Esophagus muscularis mucosa (tissue), 4 donors: ENCODE measurements around the gene CACNA1E. TPM values are rescaled to one million over a fixed set of nuclear protein-coding genes. Genes with fewer than 3 reads are reported as not detected.

Experiments used
- DNase-seq: peaks from one replicate; pipeline ENCODE4 v3.0.0-alpha.2; 2017; ENCODE audit errors: extremely low spot score
- H3K27ac ChIP-seq, 4 donors: fragments of 200-600 bp; sonication (generic); replicated peaks in 1 of 4; 1 replicate in 3 of 4; 2 replicates in 1 of 4; pipeline ENCODE4 v1.5.1; 2016 to 2019; ENCODE audit warnings: mild to moderate bottlenecking in 1 of 4
- H3K27me3 ChIP-seq, 4 donors: fragments of 200-600 bp; sonication (generic); one replicate each; pipeline versions ENCODE4 v1.5.1 to v1.6.0; 2016 to 2019
- H3K36me3 ChIP-seq, 4 donors: fragments of 200-600 bp; sonication (generic); one replicate each; pipeline ENCODE4 v1.5.1; 2016 to 2019
- H3K4me1 ChIP-seq, 4 donors: fragments of 200-600 bp; sonication (generic); one replicate each; pipeline ENCODE4 v1.5.1; 2016 to 2019
- H3K4me3 ChIP-seq, 4 donors: fragments of 200-600 bp; sonication (generic); 1 replicate in 2 of 4; 2 replicates in 2 of 4; pipeline ENCODE4 v1.5.1; 2016 to 2019; ENCODE audit warnings: mild to moderate bottlenecking in 4 of 4, moderate library complexity in 1 of 4
- H3K9me3 ChIP-seq, 4 donors: fragments of 200-600 bp; sonication (generic); 1 replicate in 3 of 4; 2 replicates in 1 of 4; pipeline ENCODE4 v1.5.1; 2016 to 2019
- EP300 ChIP-seq: sonication (generic); formaldehyde crosslinking; IDR thresholded peaks from one replicate; pipeline ENCODE4 v1.6.1; 2017; ENCODE audit warnings: antibody characterized with exemption
- POLR2A ChIP-seq: fragments of 450-650 bp; IDR thresholded peaks from one replicate; pipeline ENCODE4 v1.6.1; 2017; ENCODE audit warnings: antibody characterized with exemption, moderate library complexity, mild to moderate bottlenecking, low read depth
- POLR2AphosphoS5 ChIP-seq, 2 donors: sonication (generic); formaldehyde crosslinking; IDR thresholded peaks; one replicate each; pipeline ENCODE4 v1.6.1; 2017; ENCODE audit warnings: antibody characterized with exemption in 2 of 2
- WGBS: methylation state at CpG from one replicate; pipeline ENCODE4 v1.1.5; 2018; 5-methylcytosine and 5-hydroxymethylcytosine counted together
- intact Hi-C: fragments of 100-400 bp; cut with DNase I; formaldehyde crosslinking; loops from one replicate; pipeline ENCODE4 v1.15.1; 2023
- total RNA-seq, 4 donors: library from RNA; depleted of rRNA; stranded (reverse); fragments of >200 nt; gene quantifications; one replicate each; pipeline versions ENCODE4 v1.1.0 to v1.2.1, GENCODE V29; 2016
- TF ChIP-seq, protein P1 (sequence below), 3 experiments: fragments of 200-600 bp in 2 of 3; fragments of 450-650 bp in 1 of 3; sonication (generic) in 2 of 3; IDR thresholded peaks; one replicate each; pipeline ENCODE4 v1.5.1; 2017 to 2019; ENCODE audit warnings: antibody characterized with exemption in 3 of 3, mild to moderate bottlenecking in 2 of 3, moderate library complexity in 1 of 3

CACNA1E gene
- total RNA-seq, 4 donors from 2014 or later = under 0.01 to 0.66 (median 0.25) TPM

DNA sequence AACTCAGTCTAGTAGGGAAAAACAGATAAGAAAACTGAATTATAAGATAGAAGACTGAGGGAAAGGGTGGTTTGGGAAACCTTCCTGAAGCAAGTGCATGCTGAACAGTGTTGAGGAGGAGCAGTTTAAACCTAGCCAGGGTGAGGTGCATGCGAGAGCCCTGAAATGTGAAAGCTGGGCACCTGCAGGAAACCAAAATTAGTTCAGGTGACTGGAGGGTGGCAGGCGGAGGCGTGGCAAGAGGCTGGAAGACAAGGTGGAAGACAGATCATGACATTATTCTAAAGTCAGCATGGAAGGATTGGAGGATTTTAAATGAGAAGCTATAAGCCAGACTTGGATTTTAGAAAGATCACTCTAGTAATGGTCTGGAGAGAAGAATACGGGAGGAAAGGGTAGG, 75.1 kb downstream of the CACNA1E start:
- TF ChIP-seq EP300 = no peak
- TF ChIP-seq, protein P1, sequence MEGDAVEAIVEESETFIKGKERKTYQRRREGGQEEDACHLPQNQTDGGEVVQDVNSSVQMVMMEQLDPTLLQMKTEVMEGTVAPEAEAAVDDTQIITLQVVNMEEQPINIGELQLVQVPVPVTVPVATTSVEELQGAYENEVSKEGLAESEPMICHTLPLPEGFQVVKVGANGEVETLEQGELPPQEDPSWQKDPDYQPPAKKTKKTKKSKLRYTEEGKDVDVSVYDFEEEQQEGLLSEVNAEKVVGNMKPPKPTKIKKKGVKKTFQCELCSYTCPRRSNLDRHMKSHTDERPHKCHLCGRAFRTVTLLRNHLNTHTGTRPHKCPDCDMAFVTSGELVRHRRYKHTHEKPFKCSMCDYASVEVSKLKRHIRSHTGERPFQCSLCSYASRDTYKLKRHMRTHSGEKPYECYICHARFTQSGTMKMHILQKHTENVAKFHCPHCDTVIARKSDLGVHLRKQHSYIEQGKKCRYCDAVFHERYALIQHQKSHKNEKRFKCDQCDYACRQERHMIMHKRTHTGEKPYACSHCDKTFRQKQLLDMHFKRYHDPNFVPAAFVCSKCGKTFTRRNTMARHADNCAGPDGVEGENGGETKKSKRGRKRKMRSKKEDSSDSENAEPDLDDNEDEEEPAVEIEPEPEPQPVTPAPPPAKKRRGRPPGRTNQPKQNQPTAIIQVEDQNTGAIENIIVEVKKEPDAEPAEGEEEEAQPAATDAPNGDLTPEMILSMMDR (IDR thresholded peaks at IDR 0.05) = no peak
- no peak for TF ChIP-seq POLR2AphosphoS5 (IDR thresholded peaks at IDR 0.05)
- no peak for TF ChIP-seq POLR2A
- H3K27me3 ChIP-seq = no peaks in the 10 kb centered on the region
- no peak for DNase-seq
- no peak overlapping the region for H3K27ac ChIP-seq
- WGBS = 91% methylated on average over 4 of the region's 4 CpGs
- H3K4me3 ChIP-seq = no peak overlapping the region
- no peaks in the 10 kb centered on the region for H3K36me3 ChIP-seq
- intact Hi-C loops = no loop called here
- H3K4me1 ChIP-seq = peaks cover 0 to 5% (median 0%) of the 10 kb centered on the region in 4 donors
- no peaks in the 10 kb centered on the region for H3K9me3 ChIP-seq

DNA sequence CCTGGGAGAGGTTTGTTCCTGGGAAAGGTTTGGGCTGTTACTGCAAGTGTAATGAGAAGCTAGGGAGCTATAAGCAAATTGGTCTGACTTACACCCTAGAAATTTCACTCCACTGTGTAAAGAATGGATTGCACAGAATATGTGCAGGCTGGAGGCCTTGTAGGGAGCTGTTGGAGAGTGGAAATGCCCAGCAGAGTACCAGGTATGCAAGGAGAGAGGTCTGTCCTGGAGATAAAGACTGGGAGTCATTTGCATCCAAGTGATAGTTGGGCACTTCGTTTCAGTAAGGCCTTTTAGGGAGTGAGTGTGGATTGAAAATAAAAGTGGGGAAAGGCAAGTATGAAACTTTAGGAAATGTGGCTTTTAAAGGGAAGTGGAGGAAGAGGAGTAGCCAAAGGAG, 75.8 kb downstream of the CACNA1E start:
- TF ChIP-seq POLR2AphosphoS5 (IDR thresholded peaks at IDR 0.05) (no peak), POLR2A (no peak), EP300 (no peak)
- TF ChIP-seq, protein P1 (IDR thresholded peaks at IDR 0.05) = no peak
- Histone ChIP-seq H3K9me3 (no peaks in the 10 kb centered on the region), H3K36me3 (no peaks in the 10 kb centered on the region), H3K27ac (no peak overlapping the region), H3K4me3 (no peak overlapping the region), H3K4me1 (peaks cover 0 to 5% (median 0%) of the 10 kb centered on the region in 4 donors), H3K27me3 (no peaks in the 10 kb centered on the region)
- WGBS = 0% methylated on average over 1 of the region's 1 CpG
- intact Hi-C loops = no loop called here
- DNase-seq = no peak

DNA sequence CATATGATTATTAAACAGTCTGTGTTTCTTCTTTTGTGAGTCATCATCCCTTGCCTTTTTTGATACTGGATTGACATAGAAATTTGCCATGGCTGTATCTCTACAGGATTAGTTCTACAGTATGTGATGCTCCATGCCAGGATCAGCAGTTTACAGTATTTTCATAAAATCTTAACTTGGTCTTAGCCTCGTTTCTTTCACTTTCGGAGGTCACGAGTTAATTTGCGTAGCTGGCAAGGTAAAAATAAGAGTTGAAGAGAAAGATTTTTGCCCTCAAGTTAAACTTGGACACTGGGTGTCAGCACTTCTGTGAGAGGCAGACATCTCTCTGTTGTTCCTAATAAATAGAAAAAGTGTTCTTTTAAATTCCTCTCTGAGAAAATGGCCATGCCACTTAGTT, 79.1 kb downstream of the CACNA1E start:
- 86% methylated on average over 4 of the region's 4 CpGs for WGBS
- peaks cover 0 to 5% (median 2%) of the 10 kb centered on the region in 4 donors for H3K9me3 ChIP-seq

DNA sequence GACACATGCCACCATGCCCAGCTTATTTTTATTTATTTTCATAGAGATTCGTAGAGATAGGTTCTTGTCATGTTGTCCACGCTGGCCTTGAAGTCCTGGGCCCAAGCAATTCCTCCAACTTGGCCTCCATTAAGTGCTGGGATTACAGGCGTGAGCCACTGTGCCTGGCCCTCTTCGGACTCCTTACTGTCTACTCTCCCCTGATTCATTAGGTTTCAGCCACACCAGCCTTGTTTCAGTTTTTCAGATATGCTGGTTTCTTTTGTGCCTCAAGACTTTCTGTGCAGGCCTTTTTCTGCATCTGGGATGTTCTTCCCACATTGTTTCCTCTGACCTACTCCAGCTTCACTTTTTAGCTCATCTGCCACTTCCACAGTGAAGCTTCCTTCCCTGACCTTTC, 85.4 kb downstream of the CACNA1E start:
- 88% methylated on average over 4 of the region's 4 CpGs for WGBS
- DNase-seq = no peak
- Histone ChIP-seq H3K4me3 (no peak overlapping the region), H3K9me3 (peaks cover 0 to 5% (median 2%) of the 10 kb centered on the region in 4 donors), H3K27me3 (no peaks in the 10 kb centered on the region), H3K27ac (no peak overlapping the region), H3K36me3 (no peaks in the 10 kb centered on the region), H3K4me1 (no peaks in the 10 kb centered on the region)
- intact Hi-C loops = no loop called here
- no peak for TF ChIP-seq POLR2A
- TF ChIP-seq EP300 = no peak
- no peak for TF ChIP-seq POLR2AphosphoS5 (IDR thresholded peaks at IDR 0.05)
- TF ChIP-seq, protein P1 (IDR thresholded peaks at IDR 0.05) = no peak

More for the DNA sequence above, 79.1 kb downstream of the CACNA1E start:
- no peaks in the 10 kb centered on the region for H3K36me3 ChIP-seq
- no peak overlapping the region for H3K27ac ChIP-seq
- no peak for TF ChIP-seq EP300
- no peak for TF ChIP-seq POLR2A
- TF ChIP-seq, protein P1 (IDR thresholded peaks at IDR 0.05) = no peak
- TF ChIP-seq POLR2AphosphoS5 (IDR thresholded peaks at IDR 0.05) = no peak
- intact Hi-C loops = no loop called here
- no peak overlapping the region for H3K4me3 ChIP-seq
- H3K27me3 ChIP-seq = no peaks in the 10 kb centered on the region
- H3K4me1 ChIP-seq = peaks cover 0 to 2% (median 0%) of the 10 kb centered on the region in 4 donors
- DNase-seq = no peak

DNA sequence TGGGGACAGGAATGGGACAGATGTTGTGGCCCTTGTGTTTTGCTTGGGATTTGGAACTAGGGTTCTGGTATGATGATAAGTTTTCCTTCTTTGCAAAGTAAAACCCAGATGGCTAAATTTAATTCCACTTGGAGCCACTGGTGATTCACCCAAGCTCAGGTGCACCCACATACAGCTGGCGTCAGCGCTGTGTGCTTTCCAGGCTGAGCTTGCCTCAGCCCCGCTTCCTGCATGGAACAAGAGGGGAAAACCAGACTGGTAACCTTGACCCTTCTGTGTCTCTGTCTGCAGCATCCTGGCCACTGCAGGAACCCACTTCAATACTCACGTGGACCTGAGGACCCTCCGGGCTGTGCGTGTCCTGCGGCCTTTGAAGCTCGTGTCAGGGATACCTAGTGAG, 94.2 kb downstream of the CACNA1E start:
- Histone ChIP-seq H3K27ac (no peak overlapping the region), H3K4me3 (no peak overlapping the region), H3K36me3 (no peaks in the 10 kb centered on the region), H3K27me3 (no peaks in the 10 kb centered on the region), H3K9me3 (no peaks in the 10 kb centered on the region), H3K4me1 (peaks cover 0 to 13% (median 6%) of the 10 kb centered on the region in 4 donors)
- no peak for DNase-seq
- WGBS = 94% methylated on average over 7 of the region's 8 CpGs
- intact Hi-C loops = no loop called here
- TF ChIP-seq POLR2A (no peak), POLR2AphosphoS5 (IDR thresholded peaks at IDR 0.05) (no peak), EP300 (no peak)
- TF ChIP-seq, protein P1 (IDR thresholded peaks at IDR 0.05) = no peak
